Prostate gland (tissue), 2 donors: ENCODE measurements around the gene CHCHD4. TPM values are rescaled to one million over a fixed set of nuclear protein-coding genes. Genes with fewer than 3 reads are reported as not detected.
A peak's percentile ranks its signal among the peaks of the same experiment; 100 is the strongest.

Experiments used
- DNase-seq: peaks from one replicate; pipeline ENCODE4 v3.0.0-alpha.2; 2019; ENCODE audit warnings: low spot score
- H3K27ac ChIP-seq, 2 donors: fragments of 200-600 bp; sonication (generic); 2 replicates each; pipeline ENCODE4 v1.5.1; 2017 to 2019
- H3K27me3 ChIP-seq: fragments of 200-600 bp; sonication (generic); replicated peaks from 2 replicates; pipeline ENCODE4 v1.5.1; 2019; ENCODE audit not compliant: insufficient read depth
- H3K36me3 ChIP-seq, 2 donors: fragments of 200-600 bp; sonication (generic); 1 replicate in 1 of 2; 2 replicates in 1 of 2; pipeline versions ENCODE4 v1.5.1 to v1.8.1; 2017 to 2019
- H3K4me1 ChIP-seq: fragments of 200-600 bp; sonication (generic); replicated peaks from 2 replicates; pipeline ENCODE4 v1.5.1; 2019
- H3K4me3 ChIP-seq, 2 donors: fragments of 200-600 bp; sonication (generic); 2 replicates each; pipeline ENCODE4 v1.5.1; 2017 to 2019
- H3K9me3 ChIP-seq: fragments of 200-600 bp; sonication (generic); 2 replicates; pipeline ENCODE4 v1.5.1; 2017
- POLR2A ChIP-seq: fragments of 450-650 bp; IDR thresholded peaks from one replicate; pipeline ENCODE4 v1.6.1; 2016; ENCODE audit warnings: antibody characterized with exemption, mild to moderate bottlenecking
- POLR2AphosphoS5 ChIP-seq: sonication (generic); formaldehyde crosslinking; IDR thresholded peaks from one replicate; pipeline ENCODE4 v1.6.1; 2017; ENCODE audit warnings: antibody characterized with exemption
- WGBS: methylation state at CpG from one replicate; pipeline ENCODE4 v1.1.5; 2018; 5-methylcytosine and 5-hydroxymethylcytosine counted together
- intact Hi-C: fragments of 100-400 bp; cut with DNase I; formaldehyde crosslinking; loops from one replicate; pipeline ENCODE4 v1.14.2; 2022
- total RNA-seq, 2 donors: library from RNA; depleted of rRNA; stranded (reverse); fragments of >200 nt; gene quantifications; one replicate each; pipeline ENCODE4 v1.1.0, GENCODE V29; 2016
- TF ChIP-seq, protein P1 (sequence below), 4 experiments: fragments of 200-600 bp in 2 of 4; fragments of 450-650 bp in 2 of 4; sonication (generic) in 2 of 4; IDR thresholded peaks; 1 replicate in 3 of 4; 2 replicates in 1 of 4; pipeline ENCODE4 v1.5.1; 2016 to 2019; ENCODE audit warnings: antibody characterized with exemption in 4 of 4, mild to moderate bottlenecking in 2 of 4, moderate library complexity in 2 of 4

The CHCHD4 gene
- total RNA-seq, 2 donors from 2014 or later = 12.1 to 14.8 TPM

DNA sequence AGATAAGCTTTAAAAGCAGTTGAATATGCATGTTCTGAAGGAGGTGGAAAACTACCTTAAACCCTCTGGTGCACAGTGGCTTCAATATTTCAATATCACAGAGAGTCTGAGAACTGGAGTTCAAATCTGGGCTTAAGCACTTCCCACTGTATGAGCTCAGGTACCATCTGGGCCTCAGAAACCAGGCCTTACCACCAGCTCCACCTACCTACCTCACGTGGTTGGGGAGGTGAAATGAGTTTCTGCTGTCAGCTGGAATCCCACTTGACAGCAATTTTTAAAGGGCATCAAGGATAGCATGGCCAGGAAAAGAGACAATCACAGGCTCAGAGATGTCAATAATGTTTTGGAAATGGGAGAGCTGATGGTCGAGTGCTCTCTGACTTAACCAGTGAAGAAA, 5.0 kb downstream of the CHCHD4 start:
- Histone ChIP-seq H3K27me3 (no peaks in the 10 kb centered on the region), H3K9me3 (no peaks in the 10 kb centered on the region), H3K36me3 (peaks cover 0 to 7% of the 10 kb centered on the region in 2 donors), H3K4me1 (peaks cover 31% of the 10 kb centered on the region), H3K4me3 (no peak overlapping the region), H3K27ac (peak overlapping the region; percentile 69 to 77)
- intact Hi-C loops = loop anchor here (5.0 to 10.0 kb wide), 2 partner anchors 222 to 335 kb away; no protein-coding TSS in a partner anchor
- 57% methylated on average over 2 of the region's 2 CpGs for WGBS
- TF ChIP-seq POLR2AphosphoS5 (no peak), POLR2A (no peak)
- TF ChIP-seq, protein P1, sequence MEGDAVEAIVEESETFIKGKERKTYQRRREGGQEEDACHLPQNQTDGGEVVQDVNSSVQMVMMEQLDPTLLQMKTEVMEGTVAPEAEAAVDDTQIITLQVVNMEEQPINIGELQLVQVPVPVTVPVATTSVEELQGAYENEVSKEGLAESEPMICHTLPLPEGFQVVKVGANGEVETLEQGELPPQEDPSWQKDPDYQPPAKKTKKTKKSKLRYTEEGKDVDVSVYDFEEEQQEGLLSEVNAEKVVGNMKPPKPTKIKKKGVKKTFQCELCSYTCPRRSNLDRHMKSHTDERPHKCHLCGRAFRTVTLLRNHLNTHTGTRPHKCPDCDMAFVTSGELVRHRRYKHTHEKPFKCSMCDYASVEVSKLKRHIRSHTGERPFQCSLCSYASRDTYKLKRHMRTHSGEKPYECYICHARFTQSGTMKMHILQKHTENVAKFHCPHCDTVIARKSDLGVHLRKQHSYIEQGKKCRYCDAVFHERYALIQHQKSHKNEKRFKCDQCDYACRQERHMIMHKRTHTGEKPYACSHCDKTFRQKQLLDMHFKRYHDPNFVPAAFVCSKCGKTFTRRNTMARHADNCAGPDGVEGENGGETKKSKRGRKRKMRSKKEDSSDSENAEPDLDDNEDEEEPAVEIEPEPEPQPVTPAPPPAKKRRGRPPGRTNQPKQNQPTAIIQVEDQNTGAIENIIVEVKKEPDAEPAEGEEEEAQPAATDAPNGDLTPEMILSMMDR (IDR thresholded peaks at IDR 0.05) = no peak
- no peak for DNase-seq

DNA sequence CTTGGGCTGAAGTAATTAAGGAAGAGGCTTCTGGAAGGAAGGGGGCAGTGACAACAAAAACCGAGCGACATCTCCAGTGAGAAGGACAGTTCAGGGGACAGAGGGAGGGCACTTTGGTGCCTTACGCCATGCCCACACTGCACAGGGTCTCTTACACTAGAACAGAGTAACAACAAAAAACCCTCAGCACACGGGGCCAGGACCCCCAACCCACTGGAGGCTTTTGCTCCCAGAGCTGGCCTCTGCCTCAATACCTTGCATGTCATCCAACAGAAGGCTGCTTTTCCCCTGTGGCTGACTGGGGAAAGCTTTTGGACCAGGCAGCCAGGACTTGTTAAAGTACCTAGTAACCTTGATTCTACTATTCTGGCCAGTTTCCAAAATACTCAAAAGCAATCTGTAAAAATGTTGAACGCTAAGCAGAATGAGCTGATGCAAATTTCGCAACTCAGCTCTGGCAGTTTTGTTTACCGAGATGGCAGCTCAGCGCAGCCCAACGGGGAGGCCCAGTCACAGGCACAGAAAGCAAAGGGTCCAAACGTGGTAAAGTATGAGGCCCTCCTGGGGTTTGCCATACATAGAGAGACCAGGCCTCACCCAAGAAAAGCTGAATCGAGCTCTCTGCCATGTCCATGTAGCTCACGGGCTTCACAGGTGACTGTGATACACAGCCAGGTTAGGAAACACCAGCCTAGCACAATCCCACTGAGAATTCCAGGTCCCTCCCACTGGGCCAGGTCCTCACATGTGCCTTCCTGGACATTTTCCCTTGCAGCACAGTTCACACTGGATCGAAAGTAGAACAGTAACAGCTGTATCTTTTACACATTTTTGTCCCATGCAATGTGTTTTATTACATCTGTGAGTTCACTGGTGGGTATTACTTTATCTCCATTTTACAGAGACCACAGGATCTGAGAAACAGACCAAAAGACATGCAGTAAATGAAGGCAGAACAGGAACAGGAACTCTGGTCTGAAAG, 6.0 kb downstream of the CHCHD4 start:
- Histone ChIP-seq H3K4me3 (no peak overlapping the region), H3K4me1 (peaks cover 28% of the 10 kb centered on the region), H3K27ac (peak overlapping the region; percentile 69 to 77), H3K36me3 (peaks cover 0 to 7% of the 10 kb centered on the region in 2 donors), H3K27me3 (no peaks in the 10 kb centered on the region), H3K9me3 (no peaks in the 10 kb centered on the region)
- WGBS = 40% methylated on average over 13 of the region's 13 CpGs
- intact Hi-C loops = no loop called here
- TF ChIP-seq POLR2AphosphoS5 (peak; percentile 93), POLR2A (no peak)
- DNase-seq = peak; percentile 89

DNA sequence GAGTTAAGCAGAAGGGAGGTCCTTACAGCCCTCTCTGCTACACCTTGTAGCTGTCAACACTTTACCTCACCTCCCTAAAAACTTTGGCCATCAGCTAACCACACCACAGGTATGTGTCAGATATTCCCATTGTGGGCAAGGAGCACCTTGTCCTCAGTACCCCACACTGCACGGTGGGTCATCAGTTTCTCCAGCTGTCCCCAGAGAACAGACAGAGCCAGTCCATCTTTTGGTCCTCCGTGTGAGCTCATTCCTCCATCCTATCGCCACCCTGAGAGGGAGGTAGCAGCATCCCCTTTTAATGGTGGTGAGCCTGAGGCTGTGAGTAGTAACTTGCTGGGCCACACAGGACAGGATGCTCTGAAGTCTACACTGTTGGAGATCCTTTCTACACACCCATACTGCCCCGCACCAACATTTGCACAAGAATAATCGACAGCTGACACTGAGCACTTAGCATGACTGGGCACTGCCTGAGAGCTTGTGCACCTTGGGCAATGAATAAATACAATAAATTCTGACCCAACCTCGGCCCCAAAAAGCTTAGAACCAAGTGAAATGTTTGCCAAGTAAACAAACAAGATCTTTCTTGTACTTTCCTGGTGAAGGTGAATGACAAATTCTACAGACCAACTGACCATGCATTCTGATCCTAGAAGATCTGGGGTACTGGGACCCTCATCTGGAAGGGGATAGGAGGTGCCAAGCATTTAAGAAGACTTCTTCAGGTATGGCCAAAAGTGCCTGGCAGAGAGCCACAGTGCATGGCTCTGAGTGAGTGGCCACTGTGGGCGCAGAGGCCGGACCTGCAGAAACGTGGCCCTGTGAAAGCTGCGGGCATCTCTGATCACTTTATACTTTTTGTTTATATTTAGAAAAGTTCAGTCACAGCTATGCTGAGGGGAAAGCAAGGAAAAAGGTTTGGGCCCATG, 6.9 kb downstream of the CHCHD4 start:
- intact Hi-C loops = no loop called here
- WGBS = 67% methylated on average over 10 of the region's 10 CpGs
- DNase-seq = no peak
- Histone ChIP-seq H3K4me3 (no peak overlapping the region), H3K27me3 (no peaks in the 10 kb centered on the region), H3K27ac (peak overlapping the region; percentile 69 to 77), H3K9me3 (no peaks in the 10 kb centered on the region), H3K4me1 (peaks cover 23% of the 10 kb centered on the region), H3K36me3 (peaks cover under 1 to 7% of the 10 kb centered on the region in 2 donors)
- TF ChIP-seq POLR2A = no peak
- TF ChIP-seq, protein P1 (IDR thresholded peaks at IDR 0.05) = no peak
- peak; percentile 40 for TF ChIP-seq POLR2AphosphoS5

DNA sequence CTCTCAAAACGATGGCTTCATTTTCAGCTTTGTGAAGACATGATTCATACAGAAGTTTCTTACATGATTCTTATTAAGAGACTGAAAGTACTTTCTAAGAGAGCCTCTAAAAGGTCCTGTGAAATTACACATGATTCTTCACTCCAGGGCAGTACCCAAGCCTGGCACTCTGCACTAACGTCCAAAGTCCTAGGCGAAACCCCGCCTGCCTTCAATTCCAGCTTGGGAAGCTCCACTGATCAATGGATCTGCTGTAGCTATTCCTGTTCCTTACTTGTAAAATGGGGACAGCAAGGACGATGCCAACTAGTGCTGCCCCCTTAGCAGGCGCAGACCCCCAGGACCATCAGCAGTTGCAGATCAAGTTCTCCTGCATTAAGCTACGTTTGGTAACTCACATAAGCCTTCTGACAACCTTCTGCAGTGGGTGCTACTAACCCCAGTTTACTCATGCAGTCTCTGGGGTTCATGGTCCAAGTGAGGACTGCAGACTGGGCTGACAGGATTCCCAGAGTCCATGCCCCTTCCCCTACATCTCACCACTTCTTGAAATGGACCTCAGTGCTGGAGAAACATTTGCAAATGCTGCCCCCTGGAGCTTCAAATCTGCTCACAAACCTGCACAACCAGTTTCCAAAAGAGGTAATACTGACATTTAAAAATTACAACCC, 10.6 kb downstream of the CHCHD4 start:
- Histone ChIP-seq H3K36me3 (peaks cover 3 to 7% of the 10 kb centered on the region in 2 donors), H3K4me3 (no peak overlapping the region), H3K4me1 (peaks cover 18% of the 10 kb centered on the region), H3K27me3 (no peaks in the 10 kb centered on the region), H3K9me3 (no peaks in the 10 kb centered on the region), H3K27ac (no peak overlapping the region)
- TF ChIP-seq, protein P1 (IDR thresholded peaks at IDR 0.05) = peak in 3 of 4 experiments; percentile 35 to 47 (median 38)
- TF ChIP-seq POLR2AphosphoS5 (peak; percentile 24), POLR2A (no peak)
- no peak for DNase-seq
- 86% methylated on average over 7 of the region's 7 CpGs for WGBS
- intact Hi-C loops = no loop called here
